Stimulated activated CD4-positive, alpha-beta T cell treated with anti-CD3 and anti-CD28 coated beads, TNF-alpha, amount 100 ng/mL, for 1 hour (primary cell): ENCODE results near the gene RCE1.
A peak's percentile ranks its signal among the peaks of the same experiment; 100 is the strongest.

Experiments used
- DNase-seq, 3 donors: peaks; one replicate each; pipeline ENCODE4 v3.0.0-alpha.2; 2020; ENCODE audit warnings: low read depth in 3 of 3, low spot score in 1 of 3

RCE1 gene

GRCh38 chr11:66856496-66857233, 13.4 kb downstream of the RCE1 start, which contains the start of gene LRFN4:
Gene LRFN4 (plus strand): TSS chr11:66857064. CDS start chr11:66857745, 681 bp downstream.
- DNase-seq: peak in 1 of 3 donors; percentile 28

- DNase-seq: no peak
Observed at GRCh38 chr11:66857234-66857926, 14.1 kb downstream of the RCE1 start.

GRCh38 chr11:66857927-66858185, 14.6 kb downstream of the RCE1 start:
- DNase-seq: no peak

GRCh38 chr11:66858186-66858938, 15.1 kb downstream of the RCE1 start:
- DNase-seq: no peak

GRCh38 chr11:66858939-66859685, 15.9 kb downstream of the RCE1 start:
- DNase-seq: no peak

GRCh38 chr11:66859686-66860448, 16.6 kb downstream of the RCE1 start:
- no peak for DNase-seq

GRCh38 chr11:66860449-66860831, 17.2 kb downstream of the RCE1 start:
- DNase-seq: no peak

- DNase-seq: no peak
Observed at GRCh38 chr11:66861038-66861773, 18.0 kb downstream of the RCE1 start.

GRCh38 chr11:66861774-66862558, 18.7 kb downstream of the RCE1 start:
- DNase-seq: no peak

- no peak for DNase-seq
Observed at GRCh38 chr11:66862559-66863037, 19.4 kb downstream of the RCE1 start.

GRCh38 chr11:66863428-66864125, 20.3 kb downstream of the RCE1 start:
- no peak for DNase-seq

GRCh38 chr11:66864172-66864901, 21.1 kb downstream of the RCE1 start:
- no peak for DNase-seq

GRCh38 chr11:66864924-66865697, 21.9 kb downstream of the RCE1 start:
- no peak for DNase-seq

- no peak for DNase-seq
Observed at GRCh38 chr11:66866007-66866406, 22.8 kb downstream of the RCE1 start.

GRCh38 chr11:66866511-66866986, 23.3 kb downstream of the RCE1 start:
- DNase-seq: no peak

GRCh38 chr11:66867425-66868040, 24.3 kb downstream of the RCE1 start:
- DNase-seq: no peak
